Adipocyte (in vitro differentiated cells): ENCODE data around the gene BPIFB4.

Source experiments
- DNase-seq: peaks from one replicate; pipeline ENCODE4 v3.0.0-alpha.2; 2015; ENCODE audit warnings: low read depth
- H3K27me3 ChIP-seq: replicated peaks from 2 replicates; pipeline ENCODE4 v1.7.0; 2013; ENCODE audit warnings: mild to moderate bottlenecking, low read length, moderate library complexity; ENCODE audit not compliant: control insufficient read depth, insufficient read depth
- H3K36me3 ChIP-seq: 2 replicates; pipeline ENCODE4 v1.7.0; 2013; ENCODE audit warnings: low read length, mild to moderate bottlenecking, moderate library complexity; ENCODE audit not compliant: control insufficient read depth, insufficient read depth, severe bottlenecking
- H3K4me1 ChIP-seq: 2 replicates; pipeline ENCODE4 v1.7.0; 2013; ENCODE audit warnings: mild to moderate bottlenecking, low read length, moderate library complexity; ENCODE audit not compliant: control insufficient read depth, insufficient read depth
- H3K4me3 ChIP-seq: 2 replicates; pipeline ENCODE4 v1.7.0; 2013; ENCODE audit warnings: mild to moderate bottlenecking, low read length, moderate library complexity
- H3K9ac ChIP-seq: 2 replicates; pipeline ENCODE4 v1.7.0; 2013; ENCODE audit warnings: mild to moderate bottlenecking, low read length, moderate library complexity
- H3K9me3 ChIP-seq: 2 replicates; pipeline ENCODE4 v1.7.0; 2013; ENCODE audit warnings: mild to moderate bottlenecking, low read length, moderate library complexity; ENCODE audit not compliant: control insufficient read depth

The BPIFB4 gene

GRCh38 chr20:33124261-33124660, 44.8 kb downstream of the BPIFB4 start:
- peaks cover 8% of the 10 kb centered on the region for H3K4me1 ChIP-seq
- H3K36me3 ChIP-seq = no peaks in the 10 kb centered on the region
- peaks cover 12% of the 10 kb centered on the region for H3K9me3 ChIP-seq
- no peaks in the 10 kb centered on the region for H3K27me3 ChIP-seq
- DNase-seq = no peak
- no peak overlapping the region for H3K4me3 ChIP-seq
- no peak overlapping the region for H3K9ac ChIP-seq

GRCh38 chr20:33124994-33125393, 45.6 kb downstream of the BPIFB4 start:
- peaks cover 5% of the 10 kb centered on the region for H3K9me3 ChIP-seq
- no peak for DNase-seq
- no peaks in the 10 kb centered on the region for H3K27me3 ChIP-seq
- H3K4me3 ChIP-seq = no peak overlapping the region
- peaks cover 8% of the 10 kb centered on the region for H3K4me1 ChIP-seq
- no peaks in the 10 kb centered on the region for H3K36me3 ChIP-seq
- H3K9ac ChIP-seq = no peak overlapping the region

GRCh38 chr20:33125983-33126382, 46.5 kb downstream of the BPIFB4 start:
- Histone ChIP-seq H3K36me3 (no peaks in the 10 kb centered on the region), H3K9ac (no peak overlapping the region), H3K27me3 (no peaks in the 10 kb centered on the region), H3K4me1 (peaks cover 10% of the 10 kb centered on the region), H3K4me3 (no peak overlapping the region), H3K9me3 (no peaks in the 10 kb centered on the region)
- DNase-seq = no peak

GRCh38 chr20:33127422-33128097, 48.1 kb downstream of the BPIFB4 start:
- DNase-seq = no peak
- H3K27me3 ChIP-seq = no peaks in the 10 kb centered on the region
- no peaks in the 10 kb centered on the region for H3K9me3 ChIP-seq
- H3K4me3 ChIP-seq = no peak overlapping the region
- peaks cover 24% of the 10 kb centered on the region for H3K4me1 ChIP-seq
- no peaks in the 10 kb centered on the region for H3K36me3 ChIP-seq
- no peak overlapping the region for H3K9ac ChIP-seq

- no peaks in the 10 kb centered on the region for H3K27me3 ChIP-seq
- no peaks in the 10 kb centered on the region for H3K9me3 ChIP-seq
- peak; percentile 2 for DNase-seq
- H3K9ac ChIP-seq = no peak overlapping the region
- peaks cover 36% of the 10 kb centered on the region for H3K4me1 ChIP-seq
- no peaks in the 10 kb centered on the region for H3K36me3 ChIP-seq
- no peak overlapping the region for H3K4me3 ChIP-seq
Observed at GRCh38 chr20:33130568-33131061, 51.2 kb downstream of the BPIFB4 start.

- DNase-seq = no peak
- Histone ChIP-seq H3K9me3 (peaks cover 7% of the 10 kb centered on the region), H3K9ac (no peak overlapping the region), H3K36me3 (no peaks in the 10 kb centered on the region), H3K27me3 (no peaks in the 10 kb centered on the region), H3K4me1 (peaks cover 36% of the 10 kb centered on the region), H3K4me3 (no peak overlapping the region)
Observed at GRCh38 chr20:33131949-33132473, 52.6 kb downstream of the BPIFB4 start.

GRCh38 chr20:33132513-33133372, 53.3 kb downstream of the BPIFB4 start:
- no peak for DNase-seq
- Histone ChIP-seq H3K9ac (no peak overlapping the region), H3K36me3 (no peaks in the 10 kb centered on the region), H3K4me3 (peak overlapping the region; percentile 57), H3K9me3 (peaks cover 12% of the 10 kb centered on the region), H3K4me1 (peaks cover 31% of the 10 kb centered on the region), H3K27me3 (no peaks in the 10 kb centered on the region)

- no peak for DNase-seq
- Histone ChIP-seq H3K4me1 (peaks cover 28% of the 10 kb centered on the region), H3K9ac (no peak overlapping the region), H3K36me3 (no peaks in the 10 kb centered on the region), H3K4me3 (peak overlapping the region; percentile 57), H3K27me3 (no peaks in the 10 kb centered on the region), H3K9me3 (peaks cover 18% of the 10 kb centered on the region)
Observed at GRCh38 chr20:33133373-33133941, 54.0 kb downstream of the BPIFB4 start.

- Histone ChIP-seq H3K9ac (no peak overlapping the region), H3K36me3 (no peaks in the 10 kb centered on the region), H3K4me1 (peaks cover 16% of the 10 kb centered on the region), H3K9me3 (peaks cover 24% of the 10 kb centered on the region), H3K27me3 (peaks cover 6% of the 10 kb centered on the region), H3K4me3 (no peak overlapping the region)
- DNase-seq = no peak
Observed at GRCh38 chr20:33137195-33137594, 57.8 kb downstream of the BPIFB4 start.

GRCh38 chr20:33139467-33139866, 60.0 kb downstream of the BPIFB4 start:
- Histone ChIP-seq H3K27me3 (peaks cover 11% of the 10 kb centered on the region), H3K9ac (no peak overlapping the region), H3K9me3 (peaks cover 41% of the 10 kb centered on the region), H3K36me3 (no peaks in the 10 kb centered on the region), H3K4me1 (no peaks in the 10 kb centered on the region), H3K4me3 (no peak overlapping the region)
- no peak for DNase-seq

GRCh38 chr20:33145521-33145920, 66.1 kb downstream of the BPIFB4 start:
- no peak for DNase-seq
- Histone ChIP-seq H3K4me3 (no peak overlapping the region), H3K27me3 (peaks cover 32% of the 10 kb centered on the region), H3K4me1 (no peaks in the 10 kb centered on the region), H3K9me3 (peaks cover 17% of the 10 kb centered on the region), H3K9ac (no peak overlapping the region), H3K36me3 (no peaks in the 10 kb centered on the region)
